ENCODE data around the gene DNAH17.

- no peak for TF ChIP-seq CTCF (IDR thresholded peaks at IDR 0.05)
- 0 out of 4 replicates have a peak, but pooled peaks of 1 of the 2 experiments have one; percentile 5 for TF ChIP-seq REST (IDR thresholded peaks at IDR 0.05; ENCODE audit: insufficient read depth in 1 of 2, low read depth in 2 of 2, low read length in 1 of 2)
- TF ChIP-seq SIN3A (IDR thresholded peaks at IDR 0.05; ENCODE audit: borderline replicate concordance, insufficient read depth, low read depth, low read length) = no peak
Measured at GRCh38 chr17:78399028-78399692, 178.0 kb downstream of the DNAH17 start.
